Esophagus squamous epithelium (tissue), 5 donors: Measurements from ENCODE around the gene LIN7A. TPM values are rescaled to one million over a fixed set of nuclear protein-coding genes. Genes with fewer than 3 reads are reported as not detected.

Source experiments
- DNase-seq: peaks from one replicate; lab custom pipeline; 2025; lab: John Stamatoyannopoulos, UW
- H3K27ac ChIP-seq, 4 donors: fragments of 200-600 bp; sonication (generic); one replicate each; pipeline ENCODE4 v1.5.1; 2016 to 2019; ENCODE audit warnings: mild to moderate bottlenecking in 1 of 4
- H3K27me3 ChIP-seq, 4 donors: fragments of 200-600 bp; sonication (generic); 1 replicate in 3 of 4; 2 replicates in 1 of 4; pipeline versions ENCODE4 v1.5.1 to v1.6.0; 2017 to 2021; ENCODE audit warnings: antibody characterized with exemption in 1 of 4
- H3K36me3 ChIP-seq, 3 donors: fragments of 200-600 bp; sonication (generic); one replicate each; pipeline ENCODE4 v1.5.1; 2016 to 2019
- H3K4me1 ChIP-seq, 3 donors: fragments of 200-600 bp; sonication (generic); one replicate each; pipeline ENCODE4 v1.5.1; 2017 to 2019
- H3K4me3 ChIP-seq, 4 donors: fragments of 200-600 bp; sonication (generic); 1 replicate in 3 of 4; 2 replicates in 1 of 4; pipeline ENCODE4 v1.5.1; 2016 to 2019; ENCODE audit warnings: mild to moderate bottlenecking in 2 of 4, moderate library complexity in 1 of 4
- H3K9me3 ChIP-seq, 3 donors: fragments of 200-600 bp; sonication (generic); one replicate each; pipeline ENCODE4 v1.5.1; 2016 to 2019
- CTCF ChIP-seq, 6 experiments: fragments of 450-650 bp in 4 of 6; fragments of 200-600 bp in 2 of 6; sonication (generic) in 2 of 6; IDR thresholded peaks; one replicate each; pipeline ENCODE4 v1.5.1; 2016 to 2019; ENCODE audit warnings: antibody characterized with exemption in 6 of 6, mild to moderate bottlenecking in 4 of 6, moderate library complexity in 4 of 6
- POLR2A ChIP-seq, 4 donors: fragments of 450-650 bp; IDR thresholded peaks; one replicate each; pipeline ENCODE4 v1.6.1; 2017; ENCODE audit warnings: antibody characterized with exemption in 4 of 4, mild to moderate bottlenecking in 4 of 4, moderate library complexity in 3 of 4
- WGBS, 2 donors: methylation state at CpG; one replicate each; pipeline ENCODE4 v1.1.5; 2018; 5-methylcytosine and 5-hydroxymethylcytosine counted together
- intact Hi-C: fragments of 100-400 bp; cut with DNase I; formaldehyde crosslinking; loops from one replicate; pipeline ENCODE4 v1.15.0; 2022
- total RNA-seq, 4 donors: library from RNA; depleted of rRNA; stranded (reverse); fragments of >200 nt; gene quantifications; one replicate each; pipeline ENCODE4 v1.1.0, GENCODE V29; 2016
- donor health status: DM: yes; HTN: yes; CAD: no.

LIN7A gene
- total RNA-seq, 4 donors from 2014 or later, result 0.49 to 2.7 (median 0.74) TPM

- Histone ChIP-seq H3K9me3 (no peaks in the 10 kb centered on the region), H3K4me1 (no peaks in the 10 kb centered on the region), H3K36me3 (no peaks in the 10 kb centered on the region), H3K27me3 (no peaks in the 10 kb centered on the region), H3K27ac (no peak overlapping the region), H3K4me3 (no peak overlapping the region)
- WGBS, 2 donors, result 67 to 81% methylated on average over 4 of the region's 4 CpGs
- DNase-seq, result no peak
- no peak for TF ChIP-seq CTCF (IDR thresholded peaks at IDR 0.05)
- intact Hi-C loops, result no loop called here
Observed at GRCh38 chr12:80862531-80862930, 75.2 kb downstream of the LIN7A start.

GRCh38 chr12:80861641-80862378 lies 75.9 kb downstream of the LIN7A start:
- no peak overlapping the region for H3K4me3 ChIP-seq
- 30 to 67% methylated on average over 2 of the region's 2 CpGs for WGBS, 2 donors
- H3K9me3 ChIP-seq, result no peaks in the 10 kb centered on the region
- no peaks in the 10 kb centered on the region for H3K4me1 ChIP-seq
- no peak for DNase-seq
- no peak for TF ChIP-seq POLR2A (IDR thresholded peaks at IDR 0.05)
- TF ChIP-seq CTCF (IDR thresholded peaks at IDR 0.05), result no peak
- no peaks in the 10 kb centered on the region for H3K36me3 ChIP-seq
- intact Hi-C loops, result no loop called here
- H3K27me3 ChIP-seq, result no peaks in the 10 kb centered on the region
- no peak overlapping the region for H3K27ac ChIP-seq

- H3K36me3 ChIP-seq, result no peaks in the 10 kb centered on the region
- intact Hi-C loops, result no loop called here
- no peaks in the 10 kb centered on the region for H3K27me3 ChIP-seq
- no peaks in the 10 kb centered on the region for H3K9me3 ChIP-seq
- no peak for DNase-seq
- TF ChIP-seq CTCF (IDR thresholded peaks at IDR 0.05) (no peak), POLR2A (IDR thresholded peaks at IDR 0.05) (no peak)
- 73 to 87% methylated on average over 4 to 5 of the region's 5 CpGs for WGBS, 2 donors
- H3K4me3 ChIP-seq, result no peak overlapping the region
- no peaks in the 10 kb centered on the region for H3K4me1 ChIP-seq
- H3K27ac ChIP-seq, result no peak overlapping the region
Observed at GRCh38 chr12:80860928-80861327, 76.8 kb downstream of the LIN7A start.

- no peak for DNase-seq
- TF ChIP-seq CTCF (IDR thresholded peaks at IDR 0.05) (no peak), POLR2A (IDR thresholded peaks at IDR 0.05) (no peak)
- Histone ChIP-seq H3K27me3 (no peaks in the 10 kb centered on the region), H3K36me3 (no peaks in the 10 kb centered on the region), H3K4me3 (no peak overlapping the region), H3K9me3 (no peaks in the 10 kb centered on the region), H3K27ac (no peak overlapping the region), H3K4me1 (no peaks in the 10 kb centered on the region)
- whole genome bisulfite sequencing, 2 donors, result 72 to 81% methylated on average over 2 of the region's 2 CpGs
- intact Hi-C loops, result no loop called here
Observed at GRCh38 chr12:80860206-80860605, 77.5 kb downstream of the LIN7A start.

- Histone ChIP-seq H3K4me3 (no peak overlapping the region), H3K4me1 (no peaks in the 10 kb centered on the region), H3K9me3 (no peaks in the 10 kb centered on the region), H3K36me3 (no peaks in the 10 kb centered on the region), H3K27ac (no peak overlapping the region), H3K27me3 (no peaks in the 10 kb centered on the region)
- intact Hi-C loops, result no loop called here
- no peak for DNase-seq
- no peak for TF ChIP-seq CTCF (IDR thresholded peaks at IDR 0.05)
- TF ChIP-seq POLR2A (IDR thresholded peaks at IDR 0.05), result no peak
Observed at GRCh38 chr12:80858356-80858755, 79.4 kb downstream of the LIN7A start.
